ENCODE data around the gene MATK.

MATK gene, protein sequence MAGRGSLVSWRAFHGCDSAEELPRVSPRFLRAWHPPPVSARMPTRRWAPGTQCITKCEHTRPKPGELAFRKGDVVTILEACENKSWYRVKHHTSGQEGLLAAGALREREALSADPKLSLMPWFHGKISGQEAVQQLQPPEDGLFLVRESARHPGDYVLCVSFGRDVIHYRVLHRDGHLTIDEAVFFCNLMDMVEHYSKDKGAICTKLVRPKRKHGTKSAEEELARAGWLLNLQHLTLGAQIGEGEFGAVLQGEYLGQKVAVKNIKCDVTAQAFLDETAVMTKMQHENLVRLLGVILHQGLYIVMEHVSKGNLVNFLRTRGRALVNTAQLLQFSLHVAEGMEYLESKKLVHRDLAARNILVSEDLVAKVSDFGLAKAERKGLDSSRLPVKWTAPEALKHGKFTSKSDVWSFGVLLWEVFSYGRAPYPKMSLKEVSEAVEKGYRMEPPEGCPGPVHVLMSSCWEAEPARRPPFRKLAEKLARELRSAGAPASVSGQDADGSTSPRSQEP

GRCh38 chr19:3785938-3786824 lies at the start of gene MATK:
Gene MATK (minus strand): TSS chr19:3786381. CDS start chr19:3785135, 1,246 bp downstream.
- DNase-seq = no peak

DNA sequence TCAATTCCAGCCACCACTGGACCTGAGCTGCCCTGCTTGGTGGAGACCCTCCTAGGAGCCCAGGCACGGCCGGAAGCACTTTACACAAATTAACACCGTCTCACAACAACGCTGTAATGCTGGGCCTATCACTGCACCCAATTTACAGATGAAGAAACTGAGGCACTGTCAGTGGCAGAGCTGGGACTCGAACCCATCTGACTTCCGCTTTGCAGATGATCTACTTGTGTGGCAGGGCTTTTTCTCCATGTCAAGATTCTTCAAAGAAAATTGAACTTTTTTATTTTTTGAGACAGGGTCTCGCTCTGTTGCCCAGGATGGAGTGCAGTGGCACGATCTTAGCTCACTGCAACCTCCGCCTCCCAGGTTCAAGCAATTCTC lies 48.9 kb upstream of the MATK start:
- no peak for DNase-seq

DNA sequence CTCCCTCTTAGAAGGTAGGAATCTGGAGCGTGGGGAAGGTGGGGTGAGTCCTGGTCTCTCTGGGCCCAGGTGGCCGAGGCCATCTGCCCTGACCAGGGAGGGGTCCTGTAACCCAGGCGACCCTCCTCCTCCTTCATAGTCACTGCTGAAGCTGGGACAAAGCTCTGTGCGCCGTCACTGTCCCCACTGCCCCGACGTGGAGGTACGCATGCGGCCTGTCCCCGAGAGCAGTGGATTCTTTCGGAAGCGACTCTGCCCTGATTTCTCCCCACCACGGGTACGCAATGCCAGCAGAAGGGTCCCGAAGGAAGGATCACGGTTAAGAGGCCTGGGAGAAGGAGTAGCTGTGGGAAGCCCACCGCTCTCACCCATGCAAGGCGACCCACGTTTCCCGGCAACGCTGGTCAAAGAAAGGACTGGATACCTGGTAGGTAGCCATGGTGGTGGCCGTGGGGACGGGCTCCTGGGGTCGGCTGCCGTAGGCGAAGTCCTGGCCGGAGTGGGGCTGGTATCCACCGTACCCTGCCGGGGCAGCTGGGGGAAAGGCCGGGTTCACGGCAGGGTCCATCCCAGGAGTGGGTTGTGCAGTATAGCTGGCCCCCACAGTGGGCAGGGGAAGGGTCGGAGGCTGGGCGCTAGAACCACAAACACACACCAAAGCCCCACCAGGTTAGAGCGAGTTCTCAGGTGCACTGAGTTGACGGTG lies 48.3 kb upstream of the MATK start:
- no peak for DNase-seq

DNA sequence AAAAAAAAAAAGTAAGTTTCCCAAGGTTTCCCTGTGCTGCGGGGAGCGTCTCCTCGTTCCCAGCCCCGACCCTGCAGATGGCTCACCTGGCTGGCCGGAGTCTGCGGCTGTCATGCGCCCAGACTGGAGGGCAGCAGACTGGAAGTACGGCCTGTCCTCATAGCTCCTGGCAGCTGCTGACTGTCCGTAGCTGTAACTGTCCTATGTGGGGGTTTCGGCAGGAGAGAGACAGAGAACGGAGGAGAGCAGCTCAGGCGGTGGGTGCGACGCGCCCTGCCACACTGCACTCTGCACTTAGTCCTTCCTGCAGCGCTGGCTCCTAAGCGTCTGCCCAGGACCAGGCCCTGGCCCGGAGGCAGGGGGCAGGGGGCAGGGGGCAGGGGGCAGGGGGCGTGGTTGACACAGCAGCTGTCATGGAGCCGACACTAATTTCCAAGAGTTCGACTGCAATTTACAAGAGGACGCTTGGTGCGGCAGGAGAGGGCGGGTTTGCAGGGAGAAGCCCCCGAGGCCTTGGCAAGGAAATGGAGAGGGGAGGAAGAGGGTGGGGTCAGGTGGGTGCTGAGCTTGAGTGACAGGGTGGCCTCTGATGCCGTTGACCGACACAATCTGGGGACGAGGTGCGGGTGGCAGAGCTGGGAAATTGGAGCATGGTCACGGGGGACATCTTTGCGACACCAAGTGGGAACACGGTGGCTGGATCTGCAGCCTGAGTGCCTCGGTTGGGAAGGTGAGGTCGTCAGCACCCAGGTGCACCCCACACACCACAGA lies 47.6 kb upstream of the MATK start:
- DNase-seq = no peak

- DNase-seq = no peak
Measured at GRCh38 chr19:3832001-3832400, 45.8 kb upstream of the MATK start.

DNA sequence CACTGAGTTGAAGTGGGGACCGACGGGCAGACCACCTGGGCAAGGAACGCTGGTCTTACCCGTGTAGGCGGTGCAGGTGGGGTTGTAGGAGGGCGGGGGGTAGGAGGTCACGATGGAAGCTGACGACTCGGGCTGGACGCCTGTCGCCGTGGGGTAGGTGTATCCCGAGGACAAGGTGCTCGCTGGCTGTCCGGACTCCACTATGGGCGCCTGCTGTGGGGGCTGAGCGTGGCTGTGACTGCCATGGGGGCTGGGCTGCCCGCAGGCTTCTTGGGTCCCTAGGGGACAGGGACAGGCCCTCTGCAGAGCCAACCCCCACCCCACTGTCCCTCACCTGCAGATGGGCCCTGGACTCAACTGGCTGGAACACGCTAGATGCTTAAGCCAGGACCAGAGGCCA lies 45.4 kb upstream of the MATK start:
- no peak for DNase-seq

DNA sequence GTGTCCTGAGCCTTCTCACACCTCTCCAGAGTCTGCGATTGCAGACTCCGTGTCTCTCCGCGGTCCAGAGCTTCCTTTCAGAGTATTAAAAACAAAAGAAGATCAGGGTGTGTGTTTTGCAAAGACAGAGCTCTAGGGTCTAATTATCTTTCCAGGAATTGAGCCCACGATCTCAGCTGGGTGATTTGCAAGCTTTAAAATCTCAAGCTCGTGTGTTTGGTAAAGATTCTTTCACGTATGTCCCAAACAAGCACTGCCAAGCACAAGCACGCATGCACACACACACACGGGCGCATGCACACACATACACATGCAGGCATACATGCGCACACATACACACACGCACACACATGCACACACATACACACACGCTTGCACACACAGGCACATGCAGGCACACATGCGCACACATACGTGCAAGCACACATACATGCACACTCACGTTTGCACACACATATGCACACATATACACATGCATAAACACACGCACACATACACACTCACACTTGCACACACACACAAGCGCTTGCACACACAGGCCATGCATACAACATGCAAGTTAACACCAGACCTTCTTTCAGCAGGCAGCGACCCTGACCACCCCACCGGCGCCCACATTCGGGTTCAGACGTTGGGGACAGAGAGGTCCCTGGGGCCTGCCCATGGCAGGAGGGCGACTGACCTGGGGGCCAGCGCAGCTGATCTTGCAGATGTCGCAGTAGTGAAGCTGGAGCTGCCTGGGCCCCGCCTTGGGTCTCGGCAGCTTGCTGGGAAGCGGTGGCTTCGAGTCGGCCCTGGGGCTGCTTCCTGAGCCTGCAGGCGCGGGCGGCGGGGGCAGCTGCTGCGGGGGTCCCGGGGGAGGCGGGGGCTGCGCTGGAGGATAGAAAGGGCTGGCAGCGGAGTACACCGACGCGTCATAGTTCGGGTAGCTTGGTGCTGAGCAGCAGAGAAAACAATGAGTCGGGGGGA lies 44.7 kb upstream of the MATK start:
- DNase-seq = no peak

GRCh38 chr19:3827306-3827705 lies 41.1 kb upstream of the MATK start:
- no peak for DNase-seq

- no peak for DNase-seq
Measured at GRCh38 chr19:3826163-3826562, 40.0 kb upstream of the MATK start.

DNA sequence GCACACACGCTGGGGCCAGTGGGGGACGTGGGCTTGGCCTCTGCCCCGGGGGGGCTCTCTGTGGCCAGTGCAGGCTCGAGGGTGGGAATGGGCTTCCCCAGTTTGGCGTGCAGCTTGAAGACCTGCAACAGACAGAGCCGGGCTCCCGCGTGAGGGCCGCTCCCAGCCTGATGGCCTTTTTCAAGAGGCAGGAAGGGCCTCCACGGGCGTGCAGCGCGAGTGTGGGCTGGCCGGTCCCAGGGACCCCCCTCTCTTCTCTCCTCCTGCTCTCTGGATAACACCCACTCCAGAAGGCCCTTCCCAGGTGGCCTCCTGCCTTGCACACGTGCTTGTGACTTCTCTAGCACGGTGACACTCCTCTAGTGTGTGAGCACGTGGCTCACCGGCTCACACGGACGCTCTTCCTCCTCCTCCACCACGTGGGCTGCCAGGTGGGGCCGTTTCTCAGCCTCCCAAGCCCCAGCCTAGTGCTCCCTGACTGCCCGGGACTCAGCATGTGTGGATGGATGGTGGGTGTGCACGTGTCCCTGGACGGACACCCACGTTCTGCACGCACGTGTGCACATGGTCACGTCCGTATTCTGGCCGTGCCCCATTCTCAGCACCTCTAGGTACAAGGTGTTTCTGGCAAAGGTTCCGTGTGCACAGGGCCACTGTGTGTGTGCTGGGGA lies 39.2 kb upstream of the MATK start:
- DNase-seq = no peak

- DNase-seq = no peak
Measured at GRCh38 chr19:3823350-3823713, 37.2 kb upstream of the MATK start.

DNA sequence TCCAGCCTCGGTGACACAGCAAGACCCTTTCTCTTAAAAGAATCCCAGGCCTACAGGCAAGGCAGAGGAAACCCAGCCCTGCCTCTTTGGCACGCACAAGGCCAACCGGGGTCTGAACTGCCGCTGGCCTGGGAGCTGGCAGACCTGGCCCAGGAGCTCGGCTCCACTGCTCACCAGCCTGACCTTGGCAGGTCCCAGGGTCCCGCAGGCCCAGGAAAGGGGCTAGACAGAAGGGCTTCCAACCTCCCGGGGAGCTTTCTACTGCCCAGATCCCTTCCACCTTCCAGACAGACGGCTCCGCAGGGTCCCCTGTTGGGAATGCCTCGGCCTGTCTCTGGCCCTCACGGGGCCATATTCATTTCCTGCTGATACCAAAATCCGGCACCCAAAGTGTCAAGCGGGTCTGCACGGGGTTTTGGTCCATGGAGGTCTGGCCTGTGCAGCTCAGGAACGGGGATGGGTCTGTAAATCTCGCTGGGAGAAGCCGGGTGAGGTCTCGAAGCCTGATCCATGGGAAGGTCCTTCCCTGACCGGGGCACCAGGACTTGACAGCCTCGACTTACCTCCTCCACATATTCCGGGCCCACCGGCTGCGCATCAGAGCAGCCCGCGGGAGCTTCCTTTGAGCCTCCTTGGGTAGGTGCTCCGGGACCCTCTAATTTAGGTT lies 36.6 kb upstream of the MATK start:
- no peak for DNase-seq

DNA sequence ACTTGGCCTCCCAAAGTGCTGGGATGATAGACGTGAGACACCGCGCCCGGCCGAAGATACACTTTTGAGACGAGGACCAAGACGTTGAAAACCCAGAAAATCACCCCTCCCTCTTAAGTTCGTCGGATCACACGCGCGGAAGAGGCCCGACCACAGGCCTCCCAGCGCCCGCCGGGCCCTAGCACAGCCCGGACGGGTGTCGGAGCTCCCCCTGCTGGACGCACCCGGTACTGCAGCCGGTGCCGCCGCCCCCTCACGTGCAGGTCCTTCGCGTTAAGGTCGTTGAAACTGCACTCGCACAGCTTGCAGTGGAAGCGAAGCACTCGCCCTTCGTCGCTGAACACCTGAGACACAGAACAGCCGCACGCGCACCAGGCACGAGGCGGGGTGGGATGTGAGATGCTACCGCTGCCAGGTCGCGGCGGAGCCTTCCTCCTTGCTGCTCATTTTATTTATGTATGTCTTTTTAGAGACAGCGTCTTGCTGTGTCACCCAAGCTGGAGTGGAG lies 35.7 kb upstream of the MATK start:
- no peak for DNase-seq

DNA sequence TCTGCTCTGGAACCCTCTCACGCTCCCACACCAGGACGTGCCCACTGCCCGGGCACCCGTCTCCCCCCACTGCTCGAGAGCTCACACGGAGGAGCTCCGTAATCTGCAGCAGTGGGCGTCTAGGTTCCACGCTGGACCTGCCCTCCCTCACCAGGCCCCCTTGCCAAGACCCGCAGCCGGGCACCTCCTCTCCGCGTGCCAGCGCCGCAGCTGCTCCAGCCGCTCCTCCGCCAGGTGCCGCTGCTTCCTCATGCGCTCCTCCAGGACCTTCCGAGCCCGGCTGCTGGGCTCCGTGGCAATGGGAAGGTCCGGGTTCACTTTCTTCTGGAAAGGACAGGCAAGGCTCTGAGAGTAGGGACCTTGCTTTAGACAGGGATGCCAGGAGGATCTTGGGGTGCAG lies 35.0 kb upstream of the MATK start:
- no peak for DNase-seq

DNA sequence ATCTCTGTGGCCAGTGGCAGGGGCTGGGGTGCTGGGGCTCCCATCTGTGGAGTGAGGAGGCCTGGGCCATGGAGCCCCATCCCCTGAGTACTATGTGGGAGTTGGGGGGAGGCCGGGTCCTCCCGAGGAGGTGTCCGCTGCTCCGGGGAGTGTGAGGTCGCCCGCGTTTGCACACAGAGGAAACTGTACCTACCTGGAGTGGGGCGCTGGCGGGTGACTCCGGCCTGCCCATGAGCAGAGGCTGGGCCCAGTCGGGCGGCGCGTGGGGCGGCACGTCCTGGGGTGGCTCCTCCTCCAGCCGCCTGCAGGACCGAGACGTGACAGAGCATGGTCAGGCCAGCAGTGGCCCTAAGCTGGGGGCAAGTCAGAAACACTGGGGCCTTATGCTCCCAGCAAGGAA lies 33.8 kb upstream of the MATK start:
- no peak for DNase-seq

- DNase-seq = no peak
Measured at GRCh38 chr19:3818918-3819317, 32.7 kb upstream of the MATK start.

- DNase-seq = no peak
Measured at GRCh38 chr19:3818466-3818865, 32.3 kb upstream of the MATK start.

GRCh38 chr19:3817761-3818160 lies 31.6 kb upstream of the MATK start:
- no peak for DNase-seq

- DNase-seq = no peak
Measured at GRCh38 chr19:3816566-3817218, 30.5 kb upstream of the MATK start.
